ENCODE results near the gene FAM111B. TPM values are rescaled to one million over a fixed set of nuclear protein-coding genes. Genes with fewer than 3 reads are reported as not detected.

Gene FAM111B
- total RNA-seq, 3 donors from 2014 or later = 6.4 to 9.9 (median 9.5) TPM

Other genes with a start within 250 kb of the FAM111B start
- under 1 TPM in 1 of 3 donors, not detected in 2; 0.24 TPM for gene GLYATL1, start 167.7 kb upstream of the FAM111B start, total RNA-seq
- gene GLYATL1B, start 20.9 kb upstream of the FAM111B start, total RNA-seq = not detected
- gene FAM111A, start 35.6 kb downstream of the FAM111B start, total RNA-seq = 10 to 100 TPM; 12.6 to 15.6 (median 15.5) TPM
- under 1 TPM; 0.18 to 0.82 (median 0.21) TPM for gene DTX4, start 64.9 kb downstream of the FAM111B start, total RNA-seq
- gene MPEG1, start 105.7 kb downstream of the FAM111B start, total RNA-seq = under 1 TPM; 0.18 to 0.52 (median 0.18) TPM